ENCODE measurements around the gene OLFML2B. TPM values are rescaled to one million over a fixed set of nuclear protein-coding genes. Genes with fewer than 3 reads are reported as not detected.

Gene OLFML2B
- total and polyA plus RNA-seq, 8 donors, result 0.19 to 12.5 (median 0.47) TPM

DNA sequence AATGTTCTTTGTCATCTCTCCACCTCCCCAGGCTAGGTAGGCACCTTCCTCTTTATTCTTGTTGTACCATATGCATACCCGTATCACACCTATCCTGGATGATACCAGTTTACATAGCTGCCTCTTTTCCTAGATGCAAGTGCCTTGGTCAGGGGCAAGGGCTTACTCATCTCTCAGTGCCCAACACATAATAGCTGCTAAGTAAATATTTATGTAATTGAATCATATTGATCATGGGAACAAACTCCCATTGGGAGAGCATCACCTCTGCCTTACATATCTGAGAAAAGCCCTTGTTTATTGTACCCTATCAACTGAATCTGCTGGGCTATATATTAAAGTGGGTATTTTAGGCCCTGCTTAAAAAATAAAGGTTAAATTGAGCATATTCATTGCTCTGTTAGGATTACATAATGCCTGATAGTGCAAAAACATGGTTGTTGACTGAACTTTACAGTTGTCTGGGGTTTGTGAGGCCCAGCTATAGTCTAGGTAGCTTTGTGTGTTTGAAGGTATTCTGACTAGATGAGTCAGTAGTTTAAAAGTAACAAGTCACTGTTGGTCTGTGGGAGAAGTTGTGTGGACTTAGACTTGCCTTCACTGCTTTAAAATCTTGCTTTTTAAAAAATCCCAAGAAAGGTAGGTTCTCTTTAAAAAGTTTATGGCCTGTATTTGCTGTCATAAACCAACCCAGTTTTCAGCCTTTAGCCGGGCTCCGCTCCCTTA is 82.6 kb downstream of the OLFML2B start:
- no peak for FAIRE-seq
- intact Hi-C loops (cut with DNase I), result no loop called here
- TF ChIP-seq CTCF (IDR thresholded peaks at IDR 0.05), result no peak
- DNase-seq, result no peak
- 64 to 80% methylated on average over 3 of the region's 3 CpGs for WGBS, 2 donors
- no peaks in the 10 kb centered on the region for H3K27me3 ChIP-seq
- H3K36me3 ChIP-seq, result peaks cover 0 to 31% (median 0%) of the 10 kb centered on the region in 3 donors
- ATAC-seq, result no peak
- no peak overlapping the region for H3K27ac ChIP-seq
- no peaks in the 10 kb centered on the region for H3K9me3 ChIP-seq
- H3K4me3 ChIP-seq, result no peak overlapping the region
- no peaks in the 10 kb centered on the region for H3K4me1 ChIP-seq

GRCh38 chr1:161936786-161937185 is 86.9 kb downstream of the OLFML2B start:
- no peak for TF ChIP-seq CTCF (IDR thresholded peaks at IDR 0.05)
- ATAC-seq, result no peak
- intact Hi-C loops (cut with DNase I), result loop anchor here in 1 of 3 donors (5.0 kb wide), 1 partner anchor 51 kb away; no protein-coding TSS in a partner anchor
- Histone ChIP-seq H3K4me1 (no peaks in the 10 kb centered on the region), H3K4me3 (no peak overlapping the region), H3K9me3 (no peaks in the 10 kb centered on the region), H3K27me3 (no peaks in the 10 kb centered on the region), H3K36me3 (peaks cover 0 to 7% (median 0%) of the 10 kb centered on the region in 3 donors), H3K27ac (no peak overlapping the region)
- FAIRE-seq, result no peak
- DNase-seq, result no peak
- 92 to 94% methylated on average over 2 of the region's 2 CpGs for WGBS, 2 donors

DNA sequence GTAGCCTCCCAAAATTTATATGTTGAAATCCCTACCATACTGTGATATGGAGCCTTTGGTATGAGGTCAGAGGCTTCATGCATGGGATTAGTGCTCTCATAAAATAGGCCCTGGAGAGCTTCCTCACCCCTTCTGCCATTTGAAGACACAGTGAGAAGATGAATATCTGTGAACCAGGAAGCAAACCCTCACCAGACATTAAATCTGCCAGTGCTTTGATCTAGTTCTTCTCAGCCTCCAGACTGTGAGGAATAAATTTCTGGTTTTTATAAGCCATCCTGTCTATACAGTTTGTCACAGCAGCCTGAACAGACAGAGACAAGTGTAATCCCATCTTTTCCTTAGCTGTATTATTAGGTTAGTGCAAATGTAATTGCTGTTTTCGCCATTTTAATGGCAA is 88.4 kb downstream of the OLFML2B start:
- 100% methylated on average over 1 of the region's 1 CpG for WGBS, 2 donors
- H3K27ac ChIP-seq, result no peak overlapping the region
- intact Hi-C loops (cut with DNase I), result loop anchor here in 1 of 3 donors (5.0 kb wide), 1 partner anchor 52 kb away; no protein-coding TSS in a partner anchor

GRCh38 chr1:161933592-161934588 is 89.8 kb downstream of the OLFML2B start:
- intact Hi-C loops (cut with DNase I), result no loop called here
- no peak overlapping the region for H3K4me3 ChIP-seq
- peaks cover 0 to 7% (median 0%) of the 10 kb centered on the region in 3 donors for H3K36me3 ChIP-seq
- 79 to 82% methylated on average over 6 of the region's 6 CpGs for WGBS, 2 donors
- no peak for TF ChIP-seq CTCF (IDR thresholded peaks at IDR 0.05)
- no peaks in the 10 kb centered on the region for H3K4me1 ChIP-seq
- no peak for DNase-seq
- FAIRE-seq, result no peak
- H3K27ac ChIP-seq, result no peak overlapping the region
- peak in 1 of 4 donors; percentile 47 for ATAC-seq
- no peaks in the 10 kb centered on the region for H3K9me3 ChIP-seq
- H3K27me3 ChIP-seq, result no peaks in the 10 kb centered on the region

More for the DNA sequence above, 88.4 kb downstream of the OLFML2B start:
- FAIRE-seq (no peak), DNase-seq (no peak), ATAC-seq (no peak)
- peaks cover 0 to 7% (median 0%) of the 10 kb centered on the region in 3 donors for H3K36me3 ChIP-seq
- no peaks in the 10 kb centered on the region for H3K4me1 ChIP-seq
- no peaks in the 10 kb centered on the region for H3K27me3 ChIP-seq
- H3K9me3 ChIP-seq, result no peaks in the 10 kb centered on the region
- no peak overlapping the region for H3K4me3 ChIP-seq
- no peak for TF ChIP-seq CTCF (IDR thresholded peaks at IDR 0.05)

Other genes starting within 250 kb of the OLFML2B start
- gene NOS1AP, start 45.8 kb upstream of the OLFML2B start, total RNA-seq, result 1 to 10 TPM; 1.6 to 2.8 (median 1.8) TPM
- gene NOS1AP, start 45.8 kb upstream of the OLFML2B start, polyA plus RNA-seq, result under 1 TPM; 0.40 to 0.87 TPM